CD14-positive monocyte (primary cell): ENCODE measurements around the gene B4GALT6. TPM values are rescaled to one million over a fixed set of nuclear protein-coding genes. Genes with fewer than 3 reads are reported as not detected.
A peak's percentile ranks its signal among the peaks of the same experiment; 100 is the strongest.

Experiments used
- DNase-seq, 3 donors: peaks; one replicate each; pipeline ENCODE4 v3.0.0-alpha.2; 2011 to 2022
- H2AFZ ChIP-seq: 2 replicates; pipeline ENCODE4 v1.6.0; 2012; ENCODE audit warnings: mild to moderate bottlenecking, low read depth, low read length, inconsistent platforms; ENCODE audit not compliant: insufficient read depth, poor library complexity, severe bottlenecking
- H3K27ac ChIP-seq, 2 donors: 1 replicate in 1 of 2; 2 replicates in 1 of 2; pipeline ENCODE4 v1.5.1; 2012 to 2013; ENCODE audit warnings: low read length in 2 of 2, control low read depth in 1 of 2, inconsistent platforms in 1 of 2, low read depth in 1 of 2, mild to moderate bottlenecking in 1 of 2
- H3K27me3 ChIP-seq, 2 donors: one replicate each; pipeline versions ENCODE4 v1.6.0 to v1.6.1; 2011 to 2013; ENCODE audit warnings: low read length in 2 of 2; ENCODE audit not compliant: control insufficient read depth in 2 of 2, insufficient read depth in 2 of 2
- H3K36me3 ChIP-seq, 2 donors: replicated peaks in 1 of 2; 1 replicate in 1 of 2; 2 replicates in 1 of 2; pipeline versions ENCODE4 v1.5.1 to v1.6.1; 2012 to 2013; ENCODE audit warnings: low read length in 2 of 2, control low read depth in 1 of 2, inconsistent platforms in 1 of 2, mild to moderate bottlenecking in 1 of 2; ENCODE audit not compliant: insufficient read depth in 2 of 2, control insufficient read depth in 1 of 2
- H3K4me1 ChIP-seq, 2 donors: 1 replicate in 1 of 2; 2 replicates in 1 of 2; pipeline versions ENCODE4 v1.5.1 to v1.6.1; 2012 to 2013; ENCODE audit warnings: low read length in 2 of 2, control low read depth in 1 of 2, inconsistent platforms in 1 of 2, mild to moderate bottlenecking in 1 of 2, moderate library complexity in 1 of 2; ENCODE audit not compliant: insufficient read depth in 2 of 2, control insufficient read depth in 1 of 2
- H3K4me2 ChIP-seq: replicated peaks from 2 replicates; pipeline ENCODE3; 2012; ENCODE audit warnings: low read length, moderate library complexity, mild to moderate bottlenecking; ENCODE audit not compliant: poor library complexity, severe bottlenecking; ENCODE audit errors: extremely low read depth
- H3K4me3 ChIP-seq, 3 experiments: fragments of 200-600 bp in 1 of 3; sonication (generic) in 1 of 3; replicated peaks in 1 of 3; 1 replicate in 2 of 3; 2 replicates in 1 of 3; pipeline ENCODE4 v1.5.1; 2011 to 2013; ENCODE audit warnings: low read length in 3 of 3, mild to moderate bottlenecking in 3 of 3, control low read depth in 2 of 3, low read depth in 2 of 3, inconsistent platforms in 1 of 3, moderate library complexity in 1 of 3
- H3K79me2 ChIP-seq: 2 replicates; pipeline ENCODE4 v1.6.0; 2012; ENCODE audit warnings: mild to moderate bottlenecking, control low read depth, inconsistent platforms, low read length, moderate library complexity; ENCODE audit not compliant: insufficient read depth
- H3K9ac ChIP-seq: 2 replicates; pipeline ENCODE4 v1.6.0; 2017; ENCODE audit warnings: low read length, mild to moderate bottlenecking; ENCODE audit not compliant: insufficient read depth, poor library complexity, severe bottlenecking
- H3K9me3 ChIP-seq, 2 donors: replicated peaks in 1 of 2; 1 replicate in 1 of 2; 2 replicates in 1 of 2; pipeline versions ENCODE4 v1.5.1 to v1.6.1; 2012 to 2013; ENCODE audit warnings: low read length in 2 of 2, control low read depth in 1 of 2; ENCODE audit not compliant: control insufficient read depth in 1 of 2, insufficient read depth in 1 of 2
- H4K20me1 ChIP-seq: 2 replicates; pipeline ENCODE4 v1.6.0; 2012; ENCODE audit warnings: mild to moderate bottlenecking, low read length, control low read depth, moderate library complexity; ENCODE audit not compliant: insufficient read depth
- H3K27ac Mint-ChIP-seq, 7 donors: one replicate each; pipeline ENCODE4 v1.8.0; 2020; ENCODE audit warnings: mild to moderate bottlenecking in 7 of 7, mixed read lengths in 7 of 7, moderate library complexity in 6 of 7, inconsistent platforms in 2 of 7
- H3K27me3 Mint-ChIP-seq, 3 donors: one replicate each; pipeline ENCODE4 v1.8.0; 2021 to 2022; ENCODE audit warnings: low read depth in 3 of 3, mild to moderate bottlenecking in 3 of 3, mixed read lengths in 3 of 3, moderate library complexity in 3 of 3, inconsistent platforms in 1 of 3
- H3K36me3 Mint-ChIP-seq, 2 donors: one replicate each; pipeline ENCODE4 v1.8.0; 2020; ENCODE audit warnings: mixed read lengths in 2 of 2, inconsistent platforms in 1 of 2, mild to moderate bottlenecking in 1 of 2
- H3K4me1 Mint-ChIP-seq: one replicate; pipeline ENCODE4 v1.8.0; 2020; ENCODE audit warnings: mild to moderate bottlenecking, mixed read lengths
- H3K4me3 Mint-ChIP-seq, 2 donors: one replicate each; pipeline ENCODE4 v1.8.0; 2020; ENCODE audit warnings: mild to moderate bottlenecking in 2 of 2, mixed read lengths in 2 of 2, moderate library complexity in 1 of 2
- H3K9me3 Mint-ChIP-seq, 7 donors: one replicate each; pipeline ENCODE4 v1.8.0; 2020 to 2022; ENCODE audit warnings: mixed read lengths in 7 of 7, mild to moderate bottlenecking in 6 of 7, moderate library complexity in 6 of 7, inconsistent platforms in 2 of 7
- WGBS: methylation state at CpG from one replicate; pipeline ENCODE4 v1.1.5; 2013; ENCODE audit warnings: missing lambda C conversion rate; ENCODE audit not compliant: insufficient coverage; 5-methylcytosine and 5-hydroxymethylcytosine counted together
- intact Hi-C, 2 donors: fragments of 100-400 bp; cut with micrococcal nuclease; formaldehyde crosslinking; loops; one replicate each; pipeline versions ENCODE4 v1.15.0 to v1.15.1; 2023
- polyA plus RNA-seq, 3 donors: library from polyadenylated mRNA; depleted of rRNA in 1 of 3; unstranded in 2 of 3; stranded (reverse) in 1 of 3; fragments of 300-500 nt in 2 of 3; fragments of >200 nt in 1 of 3; fragmentation: Illumina TruSeq in 2 of 3; gene quantifications; 1 replicate in 2 of 3; 2 replicates in 1 of 3; pipeline ENCODE4 v1.2.3, GENCODE V29; 2012 to 2021
- TF ChIP-seq, protein P1 (sequence below): fragments of 200-600 bp; IDR thresholded peaks from one replicate; pipeline ENCODE4 v1.8.0; 2022; ENCODE audit warnings: antibody characterized with exemption, mild to moderate bottlenecking

B4GALT6 gene
- polyA plus RNA-seq, 3 donors: 0.09 to 0.68 (median 0.12) TPM

DNA sequence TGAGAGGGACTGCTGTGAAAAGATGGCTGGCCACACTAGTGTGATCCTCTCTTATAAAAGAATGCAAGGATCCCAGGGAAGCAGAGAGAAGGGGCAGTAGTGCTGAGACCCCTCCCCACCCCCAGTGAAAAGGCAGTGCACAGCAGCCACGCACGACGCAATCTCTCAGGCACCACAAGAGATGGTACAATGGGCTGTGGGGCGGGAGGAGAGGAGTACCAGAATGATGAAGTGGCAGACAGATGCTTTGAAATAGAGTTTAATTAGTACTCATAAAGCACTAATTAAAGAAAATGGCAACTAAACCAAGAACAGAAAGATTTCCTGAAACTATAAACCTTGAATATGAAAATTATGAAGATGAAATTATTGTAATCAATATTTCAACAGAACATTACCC lies 29.0 kb downstream of the B4GALT6 start:
- Histone ChIP-seq H3K4me1 (peaks cover 24 to 26% of the 10 kb centered on the region in 2 donors), H3K9ac (no peak overlapping the region), H4K20me1 (no peaks in the 10 kb centered on the region), H3K79me2 (no peaks in the 10 kb centered on the region), H3K4me3 (no peak overlapping the region), H3K4me2 (no peak overlapping the region), H3K27me3 (no peaks in the 10 kb centered on the region), H3K36me3 (no peaks in the 10 kb centered on the region), H3K27ac (no peak overlapping the region), H2AFZ (no peak overlapping the region), H3K9me3 (no peaks in the 10 kb centered on the region)
- no peak for DNase-seq
- Mint-ChIP-seq H3K27me3 (no peaks in the 10 kb centered on the region), H3K4me1 (peaks cover 36% of the 10 kb centered on the region), H3K4me3 (no peak overlapping the region), H3K27ac (peak overlapping the region in 2 of 7 donors; percentile 17 to 28), H3K36me3 (peaks cover 6% of the 10 kb centered on the region in 2 donors), H3K9me3 (peaks cover 0 to 1% (median 0%) of the 10 kb centered on the region in 7 donors)
- TF ChIP-seq, protein P1, sequence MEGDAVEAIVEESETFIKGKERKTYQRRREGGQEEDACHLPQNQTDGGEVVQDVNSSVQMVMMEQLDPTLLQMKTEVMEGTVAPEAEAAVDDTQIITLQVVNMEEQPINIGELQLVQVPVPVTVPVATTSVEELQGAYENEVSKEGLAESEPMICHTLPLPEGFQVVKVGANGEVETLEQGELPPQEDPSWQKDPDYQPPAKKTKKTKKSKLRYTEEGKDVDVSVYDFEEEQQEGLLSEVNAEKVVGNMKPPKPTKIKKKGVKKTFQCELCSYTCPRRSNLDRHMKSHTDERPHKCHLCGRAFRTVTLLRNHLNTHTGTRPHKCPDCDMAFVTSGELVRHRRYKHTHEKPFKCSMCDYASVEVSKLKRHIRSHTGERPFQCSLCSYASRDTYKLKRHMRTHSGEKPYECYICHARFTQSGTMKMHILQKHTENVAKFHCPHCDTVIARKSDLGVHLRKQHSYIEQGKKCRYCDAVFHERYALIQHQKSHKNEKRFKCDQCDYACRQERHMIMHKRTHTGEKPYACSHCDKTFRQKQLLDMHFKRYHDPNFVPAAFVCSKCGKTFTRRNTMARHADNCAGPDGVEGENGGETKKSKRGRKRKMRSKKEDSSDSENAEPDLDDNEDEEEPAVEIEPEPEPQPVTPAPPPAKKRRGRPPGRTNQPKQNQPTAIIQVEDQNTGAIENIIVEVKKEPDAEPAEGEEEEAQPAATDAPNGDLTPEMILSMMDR: no peak
- intact Hi-C loops: no loop called here
- WGBS: no CpG with 5 or more reads among the region's 4 CpGs

- peak overlapping the region; percentile 51 for H2AFZ ChIP-seq
- Mint-ChIP-seq H3K36me3 (peaks cover 6% of the 10 kb centered on the region in 2 donors), H3K27me3 (no peaks in the 10 kb centered on the region), H3K27ac (no peak overlapping the region), H3K4me3 (peak overlapping the region in 1 of 2 donors; percentile 78), H3K4me1 (peaks cover 16% of the 10 kb centered on the region), H3K9me3 (peaks cover 0 to 1% (median 0%) of the 10 kb centered on the region in 7 donors)
- H3K4me2 ChIP-seq: peak overlapping the region; percentile 38
- DNase-seq: no peak
- no peak overlapping the region for H3K9ac ChIP-seq
- H3K9me3 ChIP-seq: no peaks in the 10 kb centered on the region
- H3K79me2 ChIP-seq: no peaks in the 10 kb centered on the region
- H3K36me3 ChIP-seq: no peaks in the 10 kb centered on the region
- H4K20me1 ChIP-seq: no peaks in the 10 kb centered on the region
- intact Hi-C loops: no loop called here
- H3K27me3 ChIP-seq: no peaks in the 10 kb centered on the region
- peaks cover 10 to 12% of the 10 kb centered on the region in 2 donors for H3K4me1 ChIP-seq
- no peak overlapping the region for H3K27ac ChIP-seq
- WGBS: no CpG with 5 or more reads among the region's 3 CpGs
- H3K4me3 ChIP-seq: peak overlapping the region in 1 of 3 experiments; percentile 2
- TF ChIP-seq, protein P1: no peak
These were observed 31.5 kb downstream of the B4GALT6 start for GRCh38 chr18:31652877-31653276.
